OCI-LY1 (cell line): ENCODE results near the gene POLG.

Source experiments
- EZH2 ChIP-seq: fragments of 200-600 bp; sonication (generic), shearing (Covaris generic); IDR thresholded peaks from 2 replicates; pipeline ENCODE4 v1.8.0; 2017; ENCODE audit warnings: borderline replicate concordance, mixed run types, mild to moderate bottlenecking, antibody characterized with exemption, low read length, moderate library complexity, mixed read lengths
- TF ChIP-seq, protein P1 (sequence below): fragments of 200-600 bp; sonication (generic), shearing (Covaris generic); IDR thresholded peaks from 2 replicates; pipeline ENCODE4 v1.5.1; 2017; ENCODE audit warnings: mild to moderate bottlenecking, antibody characterized with exemption, low read length, moderate library complexity, mixed read lengths

DNA sequence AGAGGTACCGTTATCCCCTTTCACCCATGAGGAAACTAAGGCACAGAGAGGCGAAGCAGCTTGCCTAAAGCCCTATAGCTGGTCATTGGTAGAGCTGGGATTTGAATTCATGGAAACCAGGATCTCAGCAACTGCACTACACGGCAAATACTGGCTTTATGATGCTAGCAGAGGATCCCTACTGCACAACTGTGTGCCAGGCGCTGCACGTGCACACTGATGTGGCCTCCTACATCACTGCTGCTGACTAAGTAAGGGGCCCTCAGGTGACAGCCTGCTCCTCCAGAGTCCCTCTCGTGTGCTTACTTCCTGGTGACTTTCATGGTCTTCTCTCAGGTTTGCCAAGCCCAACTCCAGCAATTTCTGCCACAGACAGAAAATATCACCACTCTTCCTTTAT lies 3.4 kb upstream of the POLG start:
- no peak for TF ChIP-seq EZH2
- TF ChIP-seq, protein P1, sequence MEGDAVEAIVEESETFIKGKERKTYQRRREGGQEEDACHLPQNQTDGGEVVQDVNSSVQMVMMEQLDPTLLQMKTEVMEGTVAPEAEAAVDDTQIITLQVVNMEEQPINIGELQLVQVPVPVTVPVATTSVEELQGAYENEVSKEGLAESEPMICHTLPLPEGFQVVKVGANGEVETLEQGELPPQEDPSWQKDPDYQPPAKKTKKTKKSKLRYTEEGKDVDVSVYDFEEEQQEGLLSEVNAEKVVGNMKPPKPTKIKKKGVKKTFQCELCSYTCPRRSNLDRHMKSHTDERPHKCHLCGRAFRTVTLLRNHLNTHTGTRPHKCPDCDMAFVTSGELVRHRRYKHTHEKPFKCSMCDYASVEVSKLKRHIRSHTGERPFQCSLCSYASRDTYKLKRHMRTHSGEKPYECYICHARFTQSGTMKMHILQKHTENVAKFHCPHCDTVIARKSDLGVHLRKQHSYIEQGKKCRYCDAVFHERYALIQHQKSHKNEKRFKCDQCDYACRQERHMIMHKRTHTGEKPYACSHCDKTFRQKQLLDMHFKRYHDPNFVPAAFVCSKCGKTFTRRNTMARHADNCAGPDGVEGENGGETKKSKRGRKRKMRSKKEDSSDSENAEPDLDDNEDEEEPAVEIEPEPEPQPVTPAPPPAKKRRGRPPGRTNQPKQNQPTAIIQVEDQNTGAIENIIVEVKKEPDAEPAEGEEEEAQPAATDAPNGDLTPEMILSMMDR = no peak
